HFFc6 (cell line): ENCODE measurements around the gene MIPEP. TPM values are rescaled to one million over a fixed set of nuclear protein-coding genes. Genes with fewer than 3 reads are reported as not detected.

Experiments
- DNase-seq: peaks from one replicate; pipeline ENCODE4 v3.0.0-alpha.2; 2018
- H3K27ac Mint-ChIP-seq: 2 replicates; pipeline ENCODE4 v1.8.0; 2020; ENCODE audit warnings: mild to moderate bottlenecking, mixed read lengths
- H3K27me3 Mint-ChIP-seq: 2 replicates; pipeline ENCODE4 v1.8.0; 2021; ENCODE audit warnings: mild to moderate bottlenecking, moderate library complexity, mixed read lengths; ENCODE audit not compliant: insufficient read depth
- H3K36me3 Mint-ChIP-seq: 2 replicates; pipeline ENCODE4 v1.8.0; 2021; ENCODE audit warnings: low read depth, mixed read lengths
- H3K4me1 Mint-ChIP-seq: 2 replicates; pipeline ENCODE4 v1.8.0; 2020; ENCODE audit warnings: low read depth, mixed read lengths
- H3K4me3 Mint-ChIP-seq: 2 replicates; pipeline ENCODE4 v1.8.0; 2020; ENCODE audit warnings: mild to moderate bottlenecking, moderate library complexity, mixed read lengths
- H3K9me3 Mint-ChIP-seq: 2 replicates; pipeline ENCODE4 v1.8.0; 2020; ENCODE audit warnings: mild to moderate bottlenecking, mixed read lengths
- total RNA-seq, 6 experiments: library from RNA; stranded (reverse); fragmentation: NEBNext Ultra II Directional; extraction: Animal tissue kit (Norgen Biotek cat#: 25700); gene quantifications; 2 replicates in 1 of 6; 3 replicates in 5 of 6; pipeline ENCODE4 v1.2.3, GENCODE V29; 2021
- TF ChIP-seq, protein P1 (sequence below): fragments of 200-600 bp; sonication (generic); IDR thresholded peaks from 2 replicates; pipeline ENCODE4 v1.5.0; 2021; ENCODE audit warnings: antibody characterized with exemption, mild to moderate bottlenecking

MIPEP gene
- total RNA-seq, 6 experiments from 2014 or later, result 11.3 to 15.6 (median 13.1) TPM

DNA sequence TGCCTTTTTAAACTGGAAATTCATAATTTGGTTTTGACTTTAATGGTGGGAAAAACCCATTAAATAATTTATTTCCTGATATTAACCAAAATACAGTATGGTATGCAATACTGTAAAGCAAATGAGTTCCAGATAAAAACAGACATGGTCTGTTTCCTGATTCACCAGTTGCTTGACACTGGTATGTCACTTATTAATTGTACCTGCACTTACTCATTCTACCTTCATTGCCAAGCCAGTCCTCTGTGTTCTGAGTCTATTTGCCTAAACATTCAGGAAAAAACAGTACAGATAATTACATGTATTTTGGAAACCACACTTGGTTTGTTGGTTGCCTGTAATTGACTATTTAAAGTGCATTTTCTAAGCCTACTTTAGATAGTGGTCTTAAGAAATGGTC is 159.7 kb downstream of the MIPEP start:
- no peak for DNase-seq
- Mint-ChIP-seq H3K4me3 (no peak overlapping the region), H3K9me3 (no peaks in the 10 kb centered on the region), H3K4me1 (peaks cover 10% of the 10 kb centered on the region), H3K27me3 (no peaks in the 10 kb centered on the region; the same call in 1 of the 2 replicates), H3K27ac (no peak overlapping the region), H3K36me3 (no peaks in the 10 kb centered on the region; the same call in 1 of the 2 replicates)
- TF ChIP-seq, protein P1, sequence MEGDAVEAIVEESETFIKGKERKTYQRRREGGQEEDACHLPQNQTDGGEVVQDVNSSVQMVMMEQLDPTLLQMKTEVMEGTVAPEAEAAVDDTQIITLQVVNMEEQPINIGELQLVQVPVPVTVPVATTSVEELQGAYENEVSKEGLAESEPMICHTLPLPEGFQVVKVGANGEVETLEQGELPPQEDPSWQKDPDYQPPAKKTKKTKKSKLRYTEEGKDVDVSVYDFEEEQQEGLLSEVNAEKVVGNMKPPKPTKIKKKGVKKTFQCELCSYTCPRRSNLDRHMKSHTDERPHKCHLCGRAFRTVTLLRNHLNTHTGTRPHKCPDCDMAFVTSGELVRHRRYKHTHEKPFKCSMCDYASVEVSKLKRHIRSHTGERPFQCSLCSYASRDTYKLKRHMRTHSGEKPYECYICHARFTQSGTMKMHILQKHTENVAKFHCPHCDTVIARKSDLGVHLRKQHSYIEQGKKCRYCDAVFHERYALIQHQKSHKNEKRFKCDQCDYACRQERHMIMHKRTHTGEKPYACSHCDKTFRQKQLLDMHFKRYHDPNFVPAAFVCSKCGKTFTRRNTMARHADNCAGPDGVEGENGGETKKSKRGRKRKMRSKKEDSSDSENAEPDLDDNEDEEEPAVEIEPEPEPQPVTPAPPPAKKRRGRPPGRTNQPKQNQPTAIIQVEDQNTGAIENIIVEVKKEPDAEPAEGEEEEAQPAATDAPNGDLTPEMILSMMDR, result no peak

DNA sequence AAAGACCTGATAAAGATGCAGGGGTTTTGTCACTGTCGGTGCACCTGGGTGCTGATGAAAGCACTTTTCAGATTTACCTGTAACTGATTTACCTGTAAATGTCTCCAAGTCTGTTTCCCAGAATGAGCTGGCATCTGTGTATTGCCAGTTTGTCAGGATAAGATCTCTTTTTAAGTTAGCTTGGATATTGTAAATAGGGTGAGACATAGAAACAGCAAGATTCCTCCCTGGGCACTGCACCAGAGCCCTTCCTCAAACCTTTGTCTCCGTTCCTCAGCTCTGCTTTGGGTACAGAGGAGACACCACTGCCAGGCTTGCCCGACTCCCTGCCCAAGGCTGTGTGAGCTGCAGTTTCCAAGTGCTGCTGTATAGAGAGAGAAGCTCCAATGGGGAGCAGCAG is 160.4 kb downstream of the MIPEP start:
- Mint-ChIP-seq H3K36me3 (no peaks in the 10 kb centered on the region; the same call in 1 of the 2 replicates), H3K9me3 (no peaks in the 10 kb centered on the region), H3K27me3 (no peaks in the 10 kb centered on the region; the same call in 1 of the 2 replicates), H3K4me3 (no peak overlapping the region), H3K4me1 (peaks cover 17% of the 10 kb centered on the region), H3K27ac (no peak overlapping the region)
- no peak for DNase-seq
- TF ChIP-seq, protein P1, result no peak

DNA sequence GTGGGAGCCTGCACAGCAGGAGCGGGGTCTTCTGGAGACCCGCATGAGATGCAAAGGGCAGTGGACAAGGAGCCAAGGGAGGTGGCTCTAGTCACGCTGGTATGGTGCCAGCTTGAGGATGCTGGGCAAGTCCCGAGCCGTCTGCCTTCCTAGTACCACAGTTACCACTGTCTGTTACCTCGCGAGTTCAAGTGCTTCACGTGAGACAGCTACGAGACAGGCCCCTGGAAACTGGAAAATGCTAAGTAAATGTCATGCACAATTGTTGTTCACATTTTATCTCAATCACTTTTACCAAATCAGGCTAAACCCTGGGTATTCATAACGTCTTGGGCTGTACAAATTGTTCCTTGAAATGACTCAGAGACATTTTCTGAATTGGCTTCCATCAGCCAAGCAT is 163.3 kb downstream of the MIPEP start:
- no peak for DNase-seq
- Mint-ChIP-seq H3K27me3 (no peaks in the 10 kb centered on the region), H3K4me1 (peaks cover 30% of the 10 kb centered on the region), H3K4me3 (no peak overlapping the region), H3K9me3 (no peaks in the 10 kb centered on the region), H3K36me3 (no peaks in the 10 kb centered on the region; the same call in 1 of the 2 replicates), H3K27ac (no peak overlapping the region)
- TF ChIP-seq, protein P1, result no peak

DNA sequence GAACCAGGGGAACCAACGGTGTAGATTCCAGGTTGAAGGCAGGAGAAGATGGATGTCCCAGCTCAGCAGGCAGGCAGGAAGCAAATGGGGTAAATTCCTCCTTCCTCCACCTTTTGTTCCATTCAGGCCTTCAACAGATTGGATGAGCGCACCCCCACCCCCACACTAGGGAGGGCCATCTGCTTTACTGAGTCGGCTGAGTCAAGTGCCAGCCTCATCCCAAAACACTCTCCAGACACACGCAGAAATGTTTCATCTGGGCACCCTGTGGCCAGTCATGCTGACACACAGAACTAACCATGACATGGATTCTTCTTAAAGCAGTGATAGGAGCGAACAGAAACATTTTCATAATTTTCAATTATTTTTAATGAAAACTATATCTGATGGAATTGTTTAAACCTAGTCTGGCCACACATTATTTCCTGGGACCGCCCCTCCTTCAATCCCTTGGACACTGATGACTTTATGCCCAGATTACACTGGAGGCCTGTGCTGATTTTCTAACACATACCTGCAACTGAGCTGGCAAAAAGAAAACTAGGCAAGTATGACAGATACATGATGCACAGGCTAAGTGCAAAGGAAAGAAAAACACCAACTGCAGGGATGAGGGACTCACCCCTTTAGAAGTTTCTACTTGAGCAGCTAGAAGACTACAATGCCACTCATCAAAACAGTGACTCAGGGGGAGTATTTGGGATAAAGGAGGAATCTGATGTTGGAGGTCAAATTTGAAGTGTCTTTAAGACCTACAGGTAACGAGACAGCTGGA is 164.8 kb downstream of the MIPEP start:
- Mint-ChIP-seq H3K4me3 (no peak overlapping the region), H3K27ac (peak overlapping the region; percentile 55), H3K9me3 (no peaks in the 10 kb centered on the region), H3K4me1 (peaks cover 31% of the 10 kb centered on the region), H3K36me3 (no peaks in the 10 kb centered on the region; the same call in 1 of the 2 replicates), H3K27me3 (no peaks in the 10 kb centered on the region; the same call in 1 of the 2 replicates)
- peak; percentile 22 for DNase-seq
- TF ChIP-seq, protein P1, result no peak

DNA sequence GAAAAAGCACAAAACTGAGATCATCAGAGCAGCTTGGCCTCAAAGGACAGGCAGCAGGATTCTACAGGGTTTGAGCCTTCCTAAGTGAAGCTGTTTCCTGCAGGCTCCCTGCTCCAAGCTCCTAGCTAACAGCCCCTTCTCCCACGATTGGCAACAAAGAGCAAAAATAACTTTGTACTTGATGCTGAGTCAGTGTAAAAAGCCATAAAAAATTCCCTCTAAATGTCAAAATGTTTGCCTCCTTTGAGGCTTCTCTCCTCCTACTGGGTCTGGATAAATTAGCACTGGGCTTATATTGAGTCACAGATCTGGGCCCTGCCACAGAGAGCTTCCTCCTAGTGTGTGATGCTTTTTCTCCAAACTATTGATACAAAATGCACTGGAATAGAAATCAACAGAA is 165.7 kb downstream of the MIPEP start:
- peaks cover 40% of the 10 kb centered on the region for H3K4me1 Mint-ChIP-seq
- peak overlapping the region; percentile 55 for H3K27ac Mint-ChIP-seq
- peak; percentile 70 for DNase-seq
- no peak overlapping the region for H3K4me3 Mint-ChIP-seq
- no peaks in the 10 kb centered on the region for H3K9me3 Mint-ChIP-seq
- no peaks in the 10 kb centered on the region for H3K36me3 Mint-ChIP-seq
- no peaks in the 10 kb centered on the region; the same call in 1 of the 2 replicates for H3K27me3 Mint-ChIP-seq
- TF ChIP-seq, protein P1, result no peak
